ENCODE measurements around the gene ABCG8.

Gene ABCG8

GRCh38 chr2:43838560-43839267, at the start of gene ABCG8, which contains the start of gene ABCG5:
Gene ABCG8 (plus strand): TSS chr2:43838971. CDS start chr2:43839054, 83 bp downstream.
Gene ABCG5 (minus strand): TSS chr2:43838839. CDS start chr2:43838679, 160 bp downstream.
- DNase-seq (ENCODE audit: low read depth), result no peak

- DNase-seq (ENCODE audit: low read depth), result no peak
Measured at GRCh38 chr2:43790147-43790546, 48.6 kb upstream of the ABCG8 start.

- no peak for DNase-seq (ENCODE audit: low read depth)
Measured at GRCh38 chr2:43791035-43791765, 47.6 kb upstream of the ABCG8 start.

- DNase-seq (ENCODE audit: low read depth), result no peak
Measured at GRCh38 chr2:43792653-43793052, 46.1 kb upstream of the ABCG8 start.

GRCh38 chr2:43794956-43795355, 43.8 kb upstream of the ABCG8 start:
- DNase-seq (ENCODE audit: low read depth), result no peak

GRCh38 chr2:43796206-43796605, 42.6 kb upstream of the ABCG8 start:
- DNase-seq (ENCODE audit: low read depth), result no peak

- DNase-seq (ENCODE audit: low read depth), result no peak
Measured at GRCh38 chr2:43798300-43798699, 40.5 kb upstream of the ABCG8 start.

- DNase-seq (ENCODE audit: low read depth), result no peak
Measured at GRCh38 chr2:43800894-43801293, 37.9 kb upstream of the ABCG8 start.

- no peak for DNase-seq (ENCODE audit: low read depth)
Measured at GRCh38 chr2:43802135-43802534, 36.6 kb upstream of the ABCG8 start.

- no peak for DNase-seq (ENCODE audit: low read depth)
Measured at GRCh38 chr2:43803113-43803512, 35.7 kb upstream of the ABCG8 start.

GRCh38 chr2:43806719-43807031, 32.1 kb upstream of the ABCG8 start:
- DNase-seq (ENCODE audit: low read depth), result no peak

GRCh38 chr2:43810452-43810851, 28.3 kb upstream of the ABCG8 start:
- no peak for DNase-seq (ENCODE audit: low read depth)

- no peak for DNase-seq (ENCODE audit: low read depth)
Measured at GRCh38 chr2:43810888-43811287, 27.9 kb upstream of the ABCG8 start.

- DNase-seq (ENCODE audit: low read depth), result no peak
Measured at GRCh38 chr2:43812006-43812405, 26.8 kb upstream of the ABCG8 start.

- DNase-seq (ENCODE audit: low read depth), result no peak
Measured at GRCh38 chr2:43812947-43813346, 25.8 kb upstream of the ABCG8 start.

- DNase-seq (ENCODE audit: low read depth), result no peak
Measured at GRCh38 chr2:43814711-43815110, 24.1 kb upstream of the ABCG8 start.

GRCh38 chr2:43818761-43819160, 20.0 kb upstream of the ABCG8 start:
- no peak for DNase-seq (ENCODE audit: low read depth)

- DNase-seq (ENCODE audit: low read depth), result no peak
Measured at GRCh38 chr2:43819491-43820163, 19.1 kb upstream of the ABCG8 start.

- no peak for DNase-seq (ENCODE audit: low read depth)
Measured at GRCh38 chr2:43822839-43823238, 15.9 kb upstream of the ABCG8 start.

GRCh38 chr2:43823751-43824150, 15.0 kb upstream of the ABCG8 start:
- no peak for DNase-seq (ENCODE audit: low read depth)

- no peak for DNase-seq (ENCODE audit: low read depth)
Measured at GRCh38 chr2:43824512-43824911, 14.3 kb upstream of the ABCG8 start.

- no peak for DNase-seq (ENCODE audit: low read depth)
Measured at GRCh38 chr2:43824951-43825493, 13.7 kb upstream of the ABCG8 start.

- DNase-seq (ENCODE audit: low read depth), result no peak
Measured at GRCh38 chr2:43825841-43826240, 12.9 kb upstream of the ABCG8 start.
